Psoas muscle (tissue), 8 donors: ENCODE results near the gene PKHD1. TPM values are rescaled to one million over a fixed set of nuclear protein-coding genes. Genes with fewer than 3 reads are reported as not detected.

Source experiments
- ATAC-seq, 4 donors: fragments of 200-7000 bp; cut with Tn5 transposase; one replicate each; pipeline ENCODE4 v1.9.1; 2020; ENCODE audit warnings: moderate library complexity in 3 of 4, mild to moderate bottlenecking in 2 of 4
- DNase-seq, 2 donors: peaks; one replicate each; pipeline ENCODE4 v3.0.0-alpha.2; 2020
- H3K27ac ChIP-seq: fragments of 200-600 bp; one replicate; pipeline ENCODE4 v1.8.0; 2022
- H3K27me3 ChIP-seq, 3 donors: fragments of 200-600 bp in 1 of 3; one replicate each; pipeline versions ENCODE4 v1.6.1 to v1.8.0; 2013 to 2022; ENCODE audit warnings: low read length in 2 of 3, mild to moderate bottlenecking in 2 of 3, moderate library complexity in 1 of 3; ENCODE audit not compliant: insufficient read depth in 3 of 3
- H3K36me3 ChIP-seq, 2 donors: fragments of 200-600 bp in 1 of 2; one replicate each; pipeline versions ENCODE4 v1.6.1 to v1.8.0; 2013 to 2022; ENCODE audit warnings: low read depth in 1 of 2, mild to moderate bottlenecking in 1 of 2, moderate library complexity in 1 of 2; ENCODE audit not compliant: insufficient read depth in 1 of 2
- H3K4me1 ChIP-seq: fragments of 200-600 bp; one replicate; pipeline ENCODE4 v1.8.0; 2022
- H3K4me3 ChIP-seq: fragments of 200-600 bp; one replicate; pipeline ENCODE4 v1.8.0; 2022; ENCODE audit warnings: mild to moderate bottlenecking
- H3K9me3 ChIP-seq: fragments of 200-600 bp; one replicate; pipeline ENCODE4 v1.8.0; 2022
- WGBS, 3 donors: extraction: QIAGEN DNeasy Blood & Tissue Kit; methylation state at CpG; one replicate each; pipeline versions ENCODE4 v1.1.6 to v1.1.7; 2013; 5-methylcytosine and 5-hydroxymethylcytosine counted together
- intact Hi-C, 2 donors: fragments of 100-400 bp; cut with DNase I; formaldehyde crosslinking; loops; one replicate each; pipeline versions ENCODE4 v1.11.0 to v1.14.2; 2022
- polyA plus RNA-seq, 3 donors: library from polyadenylated mRNA; stranded (reverse); fragments of 200-250 nt; gene quantifications; one replicate each; pipeline ENCODE4 v1.2.3, GENCODE V29; 2013
- total RNA-seq, 4 donors: library from RNA; stranded (reverse); fragmentation: NEBNext Ultra II Directional in 2 of 4; extraction: Animal tissue kit (Norgen Biotek cat#: 25700) in 2 of 4; gene quantifications; one replicate each; pipeline versions ENCODE4 v1.2.1 to v1.2.4, GENCODE V29; 2021 to 2023
- TF ChIP-seq, protein P1 (sequence below): fragments of 200-600 bp; IDR thresholded peaks from one replicate; pipeline ENCODE4 v1.8.0; 2022; ENCODE audit warnings: antibody characterized with exemption
- donor health status: healthy with polysubstance abuse.
- donor health status: DM: no; HTN: no; CAD: no; lungs with moderate emphysema.
- donor health status: Bipolar disorder and iron deficiency.
- donor health status: healthy.
- donor health status: DM: yes; HTN: yes; CAD: no.
- donor health status: DM: no; HTN: no; CAD: no.
- donor health status: DM: no; HTN: no; CAD: no.
- donor health status: DM: yes; HTN: yes; CAD: no.

Gene PKHD1
- total and polyA plus RNA-seq, 7 donors = under 0.01 to 0.11 (median 0.02) TPM; not detected in 2

DNA sequence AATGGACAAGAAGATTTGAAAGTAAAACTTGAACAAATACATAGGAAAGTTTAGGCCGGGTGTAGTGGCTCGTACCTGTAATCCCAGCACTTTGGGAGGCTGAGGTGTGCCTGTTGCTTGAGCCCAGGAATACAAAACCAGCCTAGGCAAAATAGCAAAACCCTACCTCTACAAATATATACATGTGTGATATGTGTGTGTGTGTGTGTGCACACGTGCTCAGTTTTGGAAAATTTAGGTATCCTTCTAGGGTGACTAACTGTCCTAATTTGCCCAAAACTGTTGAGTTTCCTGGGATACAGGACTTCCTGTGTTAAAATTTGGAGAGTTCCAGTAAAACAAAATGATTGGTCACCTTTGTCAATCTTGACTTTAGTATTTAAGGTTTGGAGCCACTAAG, 503.2 kb downstream of the PKHD1 start:
- intact Hi-C loops = no loop called here
- DNase-seq = no peak
- H3K36me3 ChIP-seq = no peaks in the 10 kb centered on the region
- H3K27me3 ChIP-seq = no peaks in the 10 kb centered on the region
- no peak overlapping the region for H3K27ac ChIP-seq
- TF ChIP-seq, protein P1, sequence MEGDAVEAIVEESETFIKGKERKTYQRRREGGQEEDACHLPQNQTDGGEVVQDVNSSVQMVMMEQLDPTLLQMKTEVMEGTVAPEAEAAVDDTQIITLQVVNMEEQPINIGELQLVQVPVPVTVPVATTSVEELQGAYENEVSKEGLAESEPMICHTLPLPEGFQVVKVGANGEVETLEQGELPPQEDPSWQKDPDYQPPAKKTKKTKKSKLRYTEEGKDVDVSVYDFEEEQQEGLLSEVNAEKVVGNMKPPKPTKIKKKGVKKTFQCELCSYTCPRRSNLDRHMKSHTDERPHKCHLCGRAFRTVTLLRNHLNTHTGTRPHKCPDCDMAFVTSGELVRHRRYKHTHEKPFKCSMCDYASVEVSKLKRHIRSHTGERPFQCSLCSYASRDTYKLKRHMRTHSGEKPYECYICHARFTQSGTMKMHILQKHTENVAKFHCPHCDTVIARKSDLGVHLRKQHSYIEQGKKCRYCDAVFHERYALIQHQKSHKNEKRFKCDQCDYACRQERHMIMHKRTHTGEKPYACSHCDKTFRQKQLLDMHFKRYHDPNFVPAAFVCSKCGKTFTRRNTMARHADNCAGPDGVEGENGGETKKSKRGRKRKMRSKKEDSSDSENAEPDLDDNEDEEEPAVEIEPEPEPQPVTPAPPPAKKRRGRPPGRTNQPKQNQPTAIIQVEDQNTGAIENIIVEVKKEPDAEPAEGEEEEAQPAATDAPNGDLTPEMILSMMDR = no peak
- no peaks in the 10 kb centered on the region for H3K9me3 ChIP-seq
- 83 to 90% (median 86%) methylated on average over 3 of the region's 3 CpGs for WGBS, 3 donors
- H3K4me3 ChIP-seq = no peak overlapping the region
- no peaks in the 10 kb centered on the region for H3K4me1 ChIP-seq
- ATAC-seq = no peak

DNA sequence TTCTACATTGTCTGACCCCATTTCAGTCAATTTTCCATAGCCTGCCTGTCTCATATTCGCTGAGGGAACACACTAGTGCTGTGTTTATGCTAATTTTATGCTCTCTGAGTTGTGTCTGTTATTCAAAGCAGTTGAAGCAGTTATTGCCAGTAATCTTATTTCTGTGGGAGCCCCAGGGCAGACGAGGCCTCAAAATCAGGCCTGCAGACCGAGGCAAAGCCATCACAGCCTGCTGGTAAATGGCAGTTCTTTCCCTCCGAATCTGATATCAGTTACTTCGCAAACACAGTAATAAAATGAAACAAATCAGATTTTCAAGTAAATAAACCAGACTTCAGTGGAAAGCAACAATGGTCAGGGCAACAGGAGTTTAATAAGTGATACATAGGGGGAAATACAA, 508.4 kb downstream of the PKHD1 start:
- ATAC-seq (no peak), DNase-seq (no peak)
- no peaks in the 10 kb centered on the region for H3K4me1 ChIP-seq
- H3K9me3 ChIP-seq = no peaks in the 10 kb centered on the region
- no peaks in the 10 kb centered on the region for H3K36me3 ChIP-seq
- 51 to 58% (median 58%) methylated on average over 5 of the region's 5 CpGs for WGBS, 3 donors
- no peaks in the 10 kb centered on the region for H3K27me3 ChIP-seq
- TF ChIP-seq, protein P1 = no peak
- no peak overlapping the region for H3K4me3 ChIP-seq
- H3K27ac ChIP-seq = no peak overlapping the region
- intact Hi-C loops = no loop called here

DNA sequence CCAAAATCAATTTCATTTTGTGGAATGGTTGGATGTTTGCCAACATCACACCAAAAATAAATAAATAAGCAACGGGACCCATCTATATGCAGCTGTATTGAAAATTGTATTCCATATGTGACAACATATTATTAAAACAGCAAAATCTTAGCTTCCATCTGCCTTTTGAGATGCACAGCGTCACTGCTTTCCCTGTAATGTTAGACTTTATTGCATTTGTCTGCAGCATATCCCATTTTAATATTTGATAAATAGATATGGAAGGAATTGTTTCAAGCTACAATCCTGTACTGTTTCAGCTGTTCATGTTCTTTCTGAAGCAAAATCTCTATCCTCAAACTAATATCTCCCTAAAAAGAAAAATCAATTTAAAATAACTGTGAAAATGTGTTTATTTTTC, 509.1 kb downstream of the PKHD1 start:
- H3K4me3 ChIP-seq = no peak overlapping the region
- intact Hi-C loops = no loop called here
- H3K4me1 ChIP-seq = no peaks in the 10 kb centered on the region
- TF ChIP-seq, protein P1 = no peak
- H3K36me3 ChIP-seq = no peaks in the 10 kb centered on the region
- DNase-seq = no peak
- WGBS, 3 donors = 51 to 62% (median 57%) methylated on average over 2 of the region's 2 CpGs
- H3K9me3 ChIP-seq = no peaks in the 10 kb centered on the region
- ATAC-seq = no peak
- H3K27ac ChIP-seq = no peak overlapping the region
- H3K27me3 ChIP-seq = no peaks in the 10 kb centered on the region

DNA sequence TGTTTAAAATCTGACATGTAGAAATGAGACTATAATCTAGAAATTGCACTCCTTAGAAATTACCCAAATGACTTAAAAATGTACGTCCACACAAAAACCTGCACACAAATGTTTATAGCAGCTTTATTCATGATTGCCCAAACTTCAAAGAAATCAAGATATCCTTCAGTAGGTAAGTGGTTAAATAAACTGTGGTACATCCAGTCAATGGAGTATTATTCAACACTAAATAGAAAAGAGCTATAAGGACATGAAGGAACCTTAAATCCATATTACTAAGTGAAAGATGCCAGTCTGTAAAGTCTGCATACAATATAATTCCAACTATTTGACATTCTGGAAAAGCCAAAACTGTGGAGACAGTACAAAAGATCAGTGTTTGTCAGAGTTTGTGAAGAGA, 513.4 kb downstream of the PKHD1 start:
- intact Hi-C loops = no loop called here
- WGBS, 3 donors = 91 to 97% (median 95%) methylated on average over 1 of the region's 1 CpG
- H3K4me3 ChIP-seq = no peak overlapping the region
- H3K4me1 ChIP-seq = no peaks in the 10 kb centered on the region
- no peak for DNase-seq
- H3K36me3 ChIP-seq = no peaks in the 10 kb centered on the region
- no peak overlapping the region for H3K27ac ChIP-seq
- no peak for ATAC-seq
- H3K9me3 ChIP-seq = no peaks in the 10 kb centered on the region
- no peaks in the 10 kb centered on the region for H3K27me3 ChIP-seq
- TF ChIP-seq, protein P1 = no peak

DNA sequence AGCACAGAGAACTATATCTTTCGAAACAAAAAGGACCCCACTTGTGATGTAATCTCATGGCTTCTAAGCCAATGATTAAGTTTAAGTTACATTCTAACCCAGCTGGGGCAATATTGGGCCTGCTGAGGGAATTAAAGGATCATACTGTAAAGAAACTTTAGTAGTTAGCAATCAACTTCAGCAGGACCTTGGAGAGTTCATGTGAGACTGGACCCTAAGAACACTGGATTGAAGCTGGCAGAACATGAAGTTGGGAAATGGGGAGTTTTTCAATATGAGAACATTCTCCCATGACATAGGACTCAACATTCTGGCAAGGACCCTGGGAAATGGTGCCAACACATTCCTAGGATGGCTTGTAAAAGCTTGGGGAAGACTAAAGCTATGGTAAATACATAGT, 516.2 kb downstream of the PKHD1 start:
- Histone ChIP-seq H3K9me3 (no peaks in the 10 kb centered on the region), H3K4me1 (no peaks in the 10 kb centered on the region), H3K4me3 (no peak overlapping the region), H3K36me3 (no peaks in the 10 kb centered on the region), H3K27me3 (no peaks in the 10 kb centered on the region), H3K27ac (no peak overlapping the region)
- no peak for ATAC-seq
- WGBS, 3 donors = 35 to 42% (median 41%) methylated on average over 1 of the region's 1 CpG
- intact Hi-C loops = no loop called here
- TF ChIP-seq, protein P1 = no peak
- no peak for DNase-seq
